Endothelial cell of umbilical vein (primary cell): ENCODE data around the gene ADARB2.

Source experiments
- CTCF ChIP-seq, 2 donors: IDR thresholded peaks; 1 replicate in 1 of 2; 2 replicates in 1 of 2; pipeline ENCODE4 v1.5.1; 2011; ENCODE audit warnings: low read length in 2 of 2, mild to moderate bottlenecking in 2 of 2, moderate library complexity in 2 of 2, control low read depth in 1 of 2, inconsistent platforms in 1 of 2, low read depth in 1 of 2; ENCODE audit not compliant: insufficient read depth in 1 of 2; ENCODE audit errors: extremely low read depth in 1 of 2
- EZH2 ChIP-seq: IDR thresholded peaks from 2 replicates; pipeline ENCODE4 v1.6.1; 2012; ENCODE audit warnings: borderline replicate concordance, low read depth, mild to moderate bottlenecking, moderate library complexity, low read length, inconsistent platforms; ENCODE audit not compliant: severe bottlenecking
- FOS ChIP-seq: IDR thresholded peaks from 2 replicates; pipeline ENCODE4 v1.6.1; 2011; ENCODE audit warnings: mild to moderate bottlenecking, low read length, moderate library complexity, borderline replicate concordance; ENCODE audit not compliant: insufficient read depth
- GATA2 ChIP-seq: IDR thresholded peaks from 2 replicates; pipeline ENCODE4 v1.7.0; 2011; ENCODE audit warnings: low read depth, mild to moderate bottlenecking, moderate library complexity, mixed read lengths, low read length; ENCODE audit not compliant: insufficient read length, insufficient read depth
- JUN ChIP-seq: IDR thresholded peaks from 2 replicates; pipeline ENCODE4 v1.6.1; 2011; ENCODE audit warnings: borderline replicate concordance, low read depth; ENCODE audit not compliant: insufficient read length, insufficient read depth
- POLR2A ChIP-seq: IDR thresholded peaks from 2 replicates; pipeline ENCODE4 v1.6.1; 2012; ENCODE audit warnings: low read depth, mild to moderate bottlenecking, control low read depth, low read length
- POLR2AphosphoS5 ChIP-seq: IDR thresholded peaks from 2 replicates; pipeline ENCODE4 v1.6.1; 2012; ENCODE audit warnings: low read depth, mild to moderate bottlenecking, control low read depth, low read length, moderate library complexity; ENCODE audit not compliant: insufficient read depth

DNA sequence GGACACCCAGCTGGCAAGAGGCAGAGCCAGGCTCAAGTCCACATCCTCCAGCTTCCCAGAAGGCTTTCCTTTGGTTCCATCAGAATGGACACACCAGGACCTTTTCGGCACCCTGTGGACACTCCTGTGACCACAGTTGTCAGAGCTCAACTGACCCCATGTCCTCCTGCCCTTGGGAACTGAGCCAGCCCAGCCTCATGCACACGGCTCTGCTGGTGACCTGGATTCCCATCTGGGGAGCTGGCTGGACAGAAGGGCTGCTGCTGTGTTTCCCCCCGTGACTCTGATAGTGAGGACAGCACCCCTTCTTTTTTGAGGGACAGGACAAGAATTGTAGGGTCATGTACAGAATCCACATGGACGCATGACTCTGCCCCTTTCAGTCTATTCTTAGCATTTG, 392.0 kb downstream of the ADARB2 start:
- TF ChIP-seq GATA2 = no peak
- no peak for TF ChIP-seq CTCF (IDR thresholded peaks at IDR 0.05; ENCODE audit: extremely low read depth in 1 of 2, insufficient read depth in 1 of 2, low read depth in 1 of 2, low read length in 2 of 2)
- no peak for TF ChIP-seq POLR2A
- no peak for TF ChIP-seq EZH2
- TF ChIP-seq POLR2AphosphoS5 = no peak
- no peak for TF ChIP-seq FOS
- TF ChIP-seq JUN = no peak
